Measurements from ENCODE around the gene DHODH.

DHODH gene

DNA sequence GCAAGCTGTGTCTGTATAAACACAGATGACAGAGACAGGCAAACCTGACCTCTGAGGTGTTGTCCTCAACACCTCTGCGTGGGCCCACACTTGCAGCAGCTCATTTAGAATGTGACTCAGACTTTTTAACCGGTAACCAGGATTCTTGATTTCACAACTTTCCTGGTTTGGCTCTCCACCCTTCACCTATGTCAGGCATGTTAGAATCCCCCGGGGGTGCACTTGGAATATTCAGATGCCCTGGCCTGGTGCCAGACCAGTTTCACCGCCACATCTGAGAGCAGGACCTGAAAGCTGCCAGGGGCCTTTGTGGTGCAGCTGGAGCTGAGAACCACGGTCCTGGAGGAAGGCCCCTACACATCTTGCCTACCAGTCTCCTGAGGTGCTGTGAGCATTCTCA, 4.8 kb downstream of the DHODH start:
- H3K4me3 ChIP-seq (ENCODE audit: low read depth, low read length), result no peak overlapping the region

DNA sequence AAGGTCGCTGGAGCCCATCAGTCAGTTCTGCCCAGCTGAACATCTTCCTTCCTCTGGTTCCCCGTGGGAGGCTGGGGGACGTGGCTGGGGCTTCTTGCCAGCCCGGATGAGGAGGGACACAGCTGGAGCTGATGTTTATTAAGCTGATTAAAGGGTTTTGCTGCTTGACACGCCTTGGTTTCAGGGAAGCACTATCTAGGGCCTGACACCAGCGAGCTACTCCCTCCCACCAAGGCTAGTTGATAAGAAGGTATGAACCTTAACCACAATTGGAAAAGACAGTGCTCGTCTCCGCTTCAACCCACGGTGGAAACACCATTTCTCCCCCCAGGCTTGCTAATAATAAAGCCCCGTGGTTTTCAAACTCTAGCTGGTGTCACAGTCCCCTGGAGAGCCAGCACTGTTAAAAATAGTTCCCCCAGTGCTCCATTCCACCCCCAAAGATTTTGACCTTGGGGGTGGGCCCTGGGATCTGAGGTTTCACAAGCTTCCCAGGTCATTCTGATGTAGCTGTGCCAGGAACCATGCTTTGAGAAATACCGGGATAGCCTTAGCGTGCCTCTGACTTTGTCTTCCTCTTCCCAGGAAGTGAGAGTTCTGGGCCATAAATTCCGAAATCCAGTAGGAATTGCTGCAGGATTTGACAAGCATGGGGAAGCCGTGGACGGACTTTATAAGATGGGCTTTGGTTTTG, 5.5 kb downstream of the DHODH start:
- H3K4me3 ChIP-seq (ENCODE audit: low read depth, low read length), result no peak overlapping the region

DNA sequence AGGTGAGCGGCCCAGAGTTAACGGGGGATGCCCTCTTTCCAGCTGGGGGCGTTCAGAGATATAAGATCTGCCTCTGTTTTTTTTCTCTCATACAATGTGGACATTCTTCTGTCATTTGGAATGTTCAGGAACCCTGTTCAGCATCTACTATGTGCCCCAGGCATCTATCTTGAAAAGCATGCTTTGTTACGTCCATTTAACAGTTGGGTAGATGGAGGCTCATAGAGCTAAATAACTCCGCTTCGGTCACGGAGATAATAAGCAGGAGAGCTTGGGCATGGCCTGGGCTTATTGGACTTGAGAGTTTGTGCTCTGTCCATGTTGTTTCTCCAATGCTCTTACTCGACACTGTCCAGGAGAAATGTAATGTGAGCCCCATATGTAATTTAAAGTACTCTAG, 6.1 kb downstream of the DHODH start:
- H3K4me3 ChIP-seq (ENCODE audit: low read depth, low read length), result no peak overlapping the region

DNA sequence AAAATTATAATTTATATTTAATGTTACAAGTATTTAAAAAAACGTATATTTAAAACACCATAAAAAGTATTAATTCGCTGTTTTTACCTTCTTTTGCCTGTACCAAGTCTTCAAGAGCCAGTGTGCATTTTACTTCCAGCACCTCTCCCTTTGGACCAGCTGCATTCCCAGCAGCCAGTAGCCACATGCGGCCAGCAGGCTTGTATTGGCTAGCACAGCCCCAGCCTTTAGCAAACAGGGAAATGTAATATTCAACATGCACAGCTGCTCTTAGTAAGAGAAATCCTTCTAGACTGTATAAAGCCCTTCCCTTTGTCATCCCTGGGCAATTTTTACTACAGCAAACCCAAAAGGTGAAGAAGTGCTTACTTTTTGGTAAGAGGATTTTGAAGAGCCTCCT, 6.6 kb downstream of the DHODH start:
- no peak overlapping the region for H3K4me3 ChIP-seq (ENCODE audit: low read depth, low read length)

DNA sequence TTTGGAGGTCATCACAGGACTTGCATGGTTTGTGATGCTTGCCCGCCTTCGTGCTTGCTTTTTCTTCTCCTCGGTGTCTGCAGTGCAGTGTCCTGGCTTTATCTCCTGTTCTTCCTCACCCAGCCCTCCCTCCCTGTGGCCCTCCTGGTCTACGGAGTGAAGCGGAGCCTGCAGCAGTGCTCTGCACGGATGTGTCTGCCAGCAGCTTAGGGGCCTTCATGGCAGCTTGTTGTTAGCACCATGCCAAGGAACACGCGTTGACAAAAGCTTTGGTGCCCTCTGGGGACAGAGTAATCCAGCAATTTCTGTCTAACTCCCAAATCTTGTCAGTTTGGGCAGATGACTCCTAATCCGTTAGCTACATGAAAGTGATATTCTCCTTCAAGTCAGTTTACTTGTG, 9.9 kb downstream of the DHODH start:
- H3K4me3 ChIP-seq (ENCODE audit: low read depth, low read length), result no peak overlapping the region

DNA sequence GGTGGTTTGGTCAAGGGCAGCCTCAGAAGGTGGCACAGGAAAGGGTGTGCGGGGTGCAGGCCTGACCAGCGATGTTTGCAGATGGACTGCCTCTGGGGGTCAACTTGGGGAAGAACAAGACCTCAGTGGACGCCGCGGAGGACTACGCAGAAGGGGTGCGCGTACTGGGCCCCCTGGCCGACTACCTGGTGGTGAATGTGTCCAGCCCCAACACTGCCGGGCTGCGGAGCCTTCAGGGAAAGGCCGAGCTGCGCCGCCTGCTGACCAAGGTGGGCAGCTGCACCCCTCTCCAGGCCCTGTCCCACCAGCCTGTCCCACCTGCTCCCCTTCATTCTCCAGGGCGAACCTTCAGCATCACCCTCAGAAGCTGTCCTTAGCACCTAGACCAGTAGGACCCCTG, 12.5 kb downstream of the DHODH start:
- no peak overlapping the region for H3K4me3 ChIP-seq (ENCODE audit: low read depth, low read length)

DNA sequence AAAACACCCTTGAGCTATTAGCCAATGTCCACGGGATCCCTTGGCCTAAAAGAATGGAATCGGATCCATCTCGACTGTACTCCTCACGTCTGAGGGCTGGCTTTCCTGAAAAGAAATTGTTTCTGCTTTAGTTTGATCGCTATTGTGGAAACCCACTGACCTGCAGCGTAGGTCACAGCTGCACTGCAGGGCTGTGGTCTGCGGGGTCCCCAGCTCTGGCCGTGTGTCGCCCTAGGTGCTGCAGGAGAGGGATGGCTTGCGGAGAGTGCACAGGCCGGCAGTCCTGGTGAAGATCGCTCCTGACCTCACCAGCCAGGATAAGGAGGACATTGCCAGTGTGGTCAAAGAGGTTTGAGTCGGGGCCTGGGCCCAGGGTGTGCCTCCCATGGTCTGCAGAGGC, 13.6 kb downstream of the DHODH start:
- no peak overlapping the region for H3K4me3 ChIP-seq (ENCODE audit: low read depth, low read length)

DNA sequence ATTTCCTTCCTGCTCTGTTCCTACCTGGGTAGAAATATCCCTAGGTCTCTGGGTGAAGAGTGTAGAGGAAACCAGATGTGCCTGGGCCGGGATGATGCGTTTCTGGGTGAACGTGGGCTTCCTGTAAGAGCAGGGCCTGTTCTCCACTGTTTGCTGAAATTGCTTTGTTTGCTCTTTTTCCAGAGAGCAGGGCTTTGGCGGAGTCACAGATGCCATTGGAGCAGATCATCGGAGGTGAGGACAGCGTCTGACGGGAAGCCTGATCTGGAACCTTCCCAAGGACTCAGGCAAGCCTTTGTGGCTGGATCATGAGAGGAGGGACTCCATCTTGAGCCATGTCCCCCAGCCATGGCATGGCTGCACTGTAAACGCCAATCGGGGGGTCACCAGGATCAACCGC, 15.4 kb downstream of the DHODH start:
- no peak overlapping the region for H3K4me3 ChIP-seq (ENCODE audit: low read depth, low read length)

DNA sequence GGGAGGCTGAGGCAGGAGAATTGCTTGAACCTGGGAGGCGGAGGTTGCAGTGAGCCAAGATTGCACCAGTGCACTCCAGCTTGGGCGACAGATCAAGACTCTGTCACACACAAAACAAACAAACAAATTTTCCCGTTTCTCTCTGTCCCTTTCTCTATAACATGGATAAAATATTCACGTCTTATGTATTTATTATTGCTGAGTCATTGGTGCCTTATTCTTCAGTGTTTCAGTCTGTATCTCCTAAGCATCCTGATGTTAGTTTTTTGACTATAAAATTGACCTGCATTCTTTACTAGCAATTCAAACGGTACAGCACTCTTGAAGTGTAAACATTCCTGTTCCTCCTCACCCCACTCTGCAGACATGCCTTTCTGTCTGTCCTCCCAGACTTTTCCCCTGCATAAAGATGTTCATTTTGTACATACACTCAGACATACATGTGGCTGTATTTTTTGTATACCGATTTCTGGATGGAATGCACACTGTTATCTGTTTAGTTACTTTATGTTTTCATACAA, 16.4 kb downstream of the DHODH start:
- no peak overlapping the region for H3K4me3 ChIP-seq (ENCODE audit: low read depth, low read length)

DNA sequence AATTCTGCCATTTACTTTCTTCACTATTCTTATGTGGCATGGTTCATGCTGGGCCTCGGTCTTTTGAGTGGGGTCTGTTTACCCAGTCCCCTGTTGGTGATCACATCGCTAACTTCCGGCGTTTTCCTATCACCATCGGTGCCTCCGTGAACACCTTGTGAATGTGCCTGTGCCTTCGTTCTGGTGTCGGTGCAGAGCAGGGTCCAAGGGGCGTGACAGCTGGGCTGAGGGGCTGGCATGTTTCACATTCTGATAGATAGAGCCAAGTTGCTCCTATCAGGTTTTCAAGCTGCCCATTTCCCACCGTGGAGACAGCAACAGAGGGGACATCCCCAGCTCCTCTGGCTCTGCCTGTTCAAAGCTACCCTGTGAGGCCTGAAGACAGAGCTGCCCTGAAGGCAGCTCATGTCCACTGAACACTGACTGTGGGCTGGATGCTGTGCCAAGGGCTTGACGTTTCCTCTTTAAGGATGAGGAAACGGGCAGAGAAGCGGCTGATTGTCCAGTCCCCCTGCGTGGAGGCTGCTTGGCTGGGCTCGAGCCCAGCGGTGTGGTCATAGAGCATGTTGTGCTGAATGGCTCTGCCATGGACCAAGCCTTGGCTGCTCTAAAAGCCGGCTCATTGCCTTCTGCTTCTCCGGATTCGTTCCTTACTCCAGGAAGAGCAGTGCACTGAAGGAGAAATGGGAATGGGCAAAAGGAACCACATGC, 17.0 kb downstream of the DHODH start:
- no peak overlapping the region for H3K4me3 ChIP-seq (ENCODE audit: low read depth, low read length)

DNA sequence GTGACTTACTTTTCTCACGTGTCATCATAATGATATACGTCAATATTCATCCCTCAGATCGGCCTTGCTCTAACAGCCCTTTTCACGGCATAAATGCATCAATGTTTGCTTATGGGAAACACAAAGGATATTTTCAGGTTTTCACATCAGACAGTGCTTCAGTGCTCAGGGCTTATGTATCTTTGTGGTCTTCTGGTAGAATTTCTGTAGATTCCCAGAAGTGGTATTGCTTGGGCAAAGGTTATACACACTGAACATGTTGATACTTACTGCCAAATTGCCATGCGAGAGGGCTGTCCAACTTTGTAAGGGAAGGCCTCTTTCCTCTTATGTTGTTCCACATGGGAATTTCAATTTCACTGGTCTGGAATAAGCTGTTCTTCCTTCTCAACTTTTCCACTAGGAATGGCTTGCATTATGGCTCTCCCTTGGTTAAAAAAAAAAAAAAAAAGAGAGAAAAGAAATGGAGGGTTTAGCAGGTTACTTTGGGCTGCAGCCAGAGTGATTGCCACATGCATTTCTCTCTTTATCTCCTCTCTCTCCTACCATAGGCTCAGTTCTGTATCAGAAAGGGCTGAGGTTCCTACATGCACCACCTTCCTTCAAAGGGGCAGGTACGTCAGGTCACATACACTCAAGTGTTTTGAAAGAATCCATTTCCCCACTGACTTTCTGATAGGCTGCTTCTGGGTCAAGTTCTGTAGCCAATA, 19.3 kb downstream of the DHODH start:
- no peak overlapping the region for H3K4me3 ChIP-seq (ENCODE audit: low read depth, low read length)

DNA sequence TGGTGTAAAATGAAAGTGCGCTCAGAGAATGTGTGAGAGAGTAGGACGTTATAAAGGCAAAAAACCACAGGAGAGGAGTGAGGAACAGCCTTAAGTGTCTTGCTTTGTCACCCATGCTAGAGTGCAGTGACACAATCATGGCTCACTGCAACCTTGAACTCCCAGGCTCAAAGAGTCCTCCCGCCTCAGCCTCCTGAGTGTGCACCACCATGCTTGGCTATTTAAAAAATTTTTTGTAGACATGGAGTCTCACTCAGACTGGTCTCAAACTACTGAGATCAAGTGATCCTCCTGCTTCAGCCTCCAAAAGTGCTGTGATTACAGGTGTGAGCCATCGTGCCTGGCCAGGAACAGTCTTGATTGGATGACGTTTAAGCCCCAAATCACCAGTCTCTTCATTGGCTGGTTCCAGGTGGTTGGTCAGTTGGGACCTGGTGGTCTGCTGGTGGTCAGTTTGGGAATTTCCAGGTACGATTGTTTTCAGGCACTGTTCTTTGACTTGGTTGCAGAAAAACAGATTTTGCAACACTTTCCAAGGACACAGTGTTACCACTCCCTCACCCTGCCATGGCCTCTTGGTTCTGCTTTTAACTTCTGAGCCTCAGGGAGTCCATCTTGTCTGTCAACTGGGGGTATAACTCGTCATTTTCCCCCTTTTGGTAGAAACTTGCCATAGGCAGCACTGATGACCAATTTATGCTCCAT, 21.2 kb downstream of the DHODH start:
- H3K4me3 ChIP-seq (ENCODE audit: low read depth, low read length), result no peak overlapping the region

DNA sequence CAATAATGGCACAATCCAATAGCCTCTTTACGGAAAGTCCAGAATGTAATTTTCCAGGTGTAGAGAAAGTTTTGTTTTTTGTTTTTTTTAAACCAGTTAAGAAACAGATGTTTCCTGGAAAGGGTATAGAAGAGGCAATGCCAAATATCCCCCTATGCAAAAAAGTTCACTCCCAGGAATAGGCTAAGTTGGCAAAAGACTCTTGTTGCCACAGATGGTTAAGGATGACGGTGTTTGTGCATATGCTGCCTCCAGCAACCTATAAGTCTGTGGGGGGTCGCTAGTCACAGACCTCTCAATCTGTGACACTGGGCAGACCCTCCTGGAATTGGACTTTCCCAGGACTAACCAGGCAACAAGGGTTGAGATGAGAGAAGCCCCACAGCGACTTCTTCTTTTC, 24.9 kb downstream of the DHODH start:
- no peak overlapping the region for H3K4me3 ChIP-seq (ENCODE audit: low read depth, low read length)

DNA sequence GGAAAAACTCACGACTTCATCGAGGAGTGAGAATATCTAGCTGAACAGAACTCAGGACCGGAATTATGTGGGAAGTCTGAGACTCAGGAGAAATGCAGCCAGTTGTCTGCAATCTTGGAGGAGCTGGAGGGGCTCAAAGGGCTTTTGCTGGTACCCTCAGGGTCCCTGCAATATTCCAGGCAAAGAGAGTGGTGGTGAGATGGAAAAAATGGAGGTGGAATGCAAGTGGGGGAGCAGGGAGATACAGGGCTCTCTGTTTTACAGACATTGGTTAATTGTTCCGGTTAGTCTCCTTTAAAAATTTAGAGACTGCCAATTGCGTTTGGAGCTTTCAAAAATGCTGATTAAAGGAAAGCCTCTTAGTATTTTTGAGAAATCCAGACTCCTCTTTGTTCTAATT, 27.6 kb downstream of the DHODH start:
- H3K4me3 ChIP-seq (ENCODE audit: low read depth, low read length), result no peak overlapping the region

DNA sequence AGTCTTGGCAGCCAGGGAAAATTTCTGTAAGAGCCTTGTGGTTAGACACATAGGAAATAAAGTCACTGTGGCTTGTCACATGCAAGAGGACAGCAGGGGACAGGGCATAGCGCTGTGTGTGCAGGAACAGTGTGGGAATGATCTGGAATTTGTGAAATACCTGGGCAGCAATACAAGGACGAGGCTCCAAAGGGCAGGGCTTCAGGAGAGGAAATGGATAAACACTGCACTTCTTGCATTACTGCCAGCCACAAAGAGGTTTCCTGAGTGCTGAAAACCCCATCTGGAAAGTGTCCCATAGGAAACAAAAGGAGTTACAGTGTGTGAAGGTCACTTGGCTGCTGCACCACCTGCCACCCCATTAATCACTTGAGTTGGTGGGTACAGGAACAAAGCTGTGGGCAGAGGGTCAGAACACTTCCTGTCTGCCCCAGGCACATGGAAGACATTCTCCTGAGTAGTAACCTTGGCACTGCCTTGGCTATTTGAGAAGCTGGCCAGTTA, 33.7 kb downstream of the DHODH start:
- H3K4me3 ChIP-seq (ENCODE audit: low read depth, low read length), result no peak overlapping the region

DNA sequence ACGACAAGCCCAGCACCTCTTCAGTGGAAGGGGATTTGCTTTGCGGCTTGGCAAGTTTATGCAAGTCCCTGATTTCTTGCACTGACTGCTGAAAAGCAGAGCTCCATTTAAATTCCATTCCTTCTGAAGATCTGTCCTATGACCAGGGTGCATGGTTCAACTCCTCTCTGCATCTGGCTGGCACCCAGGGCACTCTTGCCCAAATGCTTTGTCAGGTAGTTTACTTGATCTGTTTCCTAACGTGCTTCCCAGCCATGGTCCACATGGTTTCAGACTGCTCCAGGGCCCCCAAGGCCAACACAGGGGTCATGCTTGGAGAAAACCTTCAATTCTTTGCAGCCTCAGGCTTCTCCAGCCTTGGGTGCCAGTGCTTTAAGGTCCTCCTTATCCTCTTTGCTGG, 34.5 kb downstream of the DHODH start:
- no peak overlapping the region for H3K4me3 ChIP-seq (ENCODE audit: low read depth, low read length)

DNA sequence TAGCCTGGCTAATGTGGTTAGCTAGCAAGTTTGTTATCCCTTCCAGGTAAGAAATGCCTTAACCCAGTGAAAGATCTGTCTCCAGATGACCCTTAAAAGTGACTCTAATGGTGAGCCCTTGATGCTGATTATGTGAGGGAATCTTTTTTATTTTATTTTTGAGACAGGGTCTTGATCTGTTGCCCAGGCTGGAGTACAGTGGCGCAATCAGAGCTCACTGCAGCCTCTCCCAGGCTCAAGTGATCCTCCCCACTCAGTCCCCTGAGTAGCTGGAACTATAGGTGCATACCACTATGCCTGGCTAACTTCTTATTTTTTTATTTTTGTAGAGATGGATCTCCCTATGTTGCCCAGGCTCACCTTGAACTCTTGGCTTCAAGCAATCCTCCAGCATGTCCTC, 35.0 kb downstream of the DHODH start:
- H3K4me3 ChIP-seq (ENCODE audit: low read depth, low read length), result no peak overlapping the region

DNA sequence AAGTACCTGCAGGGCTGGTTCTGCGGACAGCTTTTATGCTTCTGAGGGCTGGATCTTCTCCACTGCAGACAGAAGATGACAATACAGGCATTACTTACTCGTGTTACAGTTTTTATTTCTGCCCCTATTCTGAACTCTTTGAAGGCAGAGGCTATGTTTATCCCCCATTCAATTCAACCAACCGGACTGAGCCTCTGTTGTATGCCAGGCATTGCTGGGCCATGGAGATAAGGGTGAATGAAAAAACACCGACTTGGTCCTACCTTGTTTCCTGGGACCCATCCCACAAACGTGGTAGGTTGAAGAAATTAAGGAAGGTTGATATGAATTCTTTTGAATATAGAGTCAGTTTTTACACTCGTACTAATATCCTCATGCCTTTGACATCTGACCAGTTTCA, 35.8 kb downstream of the DHODH start:
- no peak overlapping the region for H3K4me3 ChIP-seq (ENCODE audit: low read depth, low read length)

DNA sequence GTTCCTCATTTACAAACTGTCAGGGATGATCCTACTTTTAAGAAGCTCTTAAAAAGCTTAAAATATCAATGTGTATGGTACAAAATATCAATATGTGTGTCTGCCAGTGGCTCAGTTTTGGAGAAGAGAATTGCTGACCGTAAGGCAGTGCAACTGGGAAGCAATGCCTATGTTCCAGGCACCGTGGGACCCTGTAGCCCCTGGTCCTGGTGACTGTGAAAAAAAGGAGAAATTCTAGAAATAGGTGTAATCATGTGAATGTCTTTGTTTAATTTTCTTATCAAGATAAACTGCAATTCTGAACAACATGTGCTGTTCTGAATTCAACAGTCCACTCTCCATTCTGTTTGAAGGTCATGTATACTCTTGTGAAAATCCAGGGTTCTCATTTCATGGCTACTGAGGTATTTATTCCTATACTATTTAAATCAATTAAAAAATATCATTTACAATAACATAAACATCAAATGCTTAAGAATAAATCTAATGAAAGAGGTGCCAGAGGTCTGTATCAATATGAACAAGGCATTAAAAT, 36.3 kb downstream of the DHODH start:
- H3K4me3 ChIP-seq (ENCODE audit: low read depth, low read length), result no peak overlapping the region

DNA sequence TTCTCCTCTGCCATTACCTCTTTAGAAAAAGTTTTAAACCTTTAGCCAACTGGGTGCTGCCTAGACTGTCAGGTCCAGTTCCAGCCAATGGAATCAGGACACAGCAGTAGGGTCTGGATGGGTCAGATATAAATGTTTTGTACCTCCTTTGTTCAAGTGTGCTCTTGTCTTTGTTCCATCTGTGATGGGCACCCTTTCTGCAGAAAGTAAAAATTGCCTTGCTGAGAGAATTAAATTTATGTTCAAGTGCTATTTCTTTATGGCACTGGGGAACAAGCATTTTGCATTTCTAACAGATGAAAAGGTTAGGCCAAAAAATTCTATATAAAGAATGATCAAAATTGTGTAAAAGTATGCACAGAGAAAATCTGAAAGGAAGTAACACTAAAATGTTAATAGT, 40.6 kb downstream of the DHODH start:
- no peak overlapping the region for H3K4me3 ChIP-seq (ENCODE audit: low read depth, low read length)

All from iPS-11a (cell line).